Brain microvascular endothelial cell (primary cell): ENCODE data around the gene GASK1B.

ENCODE experiments used
- DNase-seq: peaks from one replicate; pipeline ENCODE4 v3.0.0-alpha.2; 2020
- H3K27ac ChIP-seq: fragments of 250-450 bp; sonication (Bioruptor Pico); 2 replicates; pipeline ENCODE4 v1.5.1; 2020; ENCODE audit warnings: mild to moderate bottlenecking, moderate library complexity
- H3K27me3 ChIP-seq: fragments of 250-450 bp; sonication (Bioruptor Pico); replicated peaks from 2 replicates; pipeline ENCODE4 v1.5.1; 2020; ENCODE audit warnings: mild to moderate bottlenecking
- H3K36me3 ChIP-seq: fragments of 250-450 bp; sonication (Bioruptor Pico); replicated peaks from 2 replicates; pipeline ENCODE4 v1.5.1; 2020; ENCODE audit warnings: mild to moderate bottlenecking
- H3K4me3 ChIP-seq: 2 replicates; pipeline ENCODE4 v1.5.1; 2011; ENCODE audit warnings: low read depth, mild to moderate bottlenecking, control low read depth, low read length, moderate library complexity
- CTCF ChIP-seq: IDR thresholded peaks from 2 replicates; pipeline ENCODE4 v1.5.1; 2011; ENCODE audit warnings: low read depth, mild to moderate bottlenecking, moderate library complexity, low read length, control low read depth, inconsistent platforms; ENCODE audit errors: missing control alignments
- in situ Hi-C: cut with HindIII; loops from 2 replicates; pipeline ENCODE4 v1.10.0; 2017; ENCODE audit warnings: low sequenced_read_pairs, low pct_ligation_motif_present

GASK1B gene

GRCh38 chr4:158202481-158202880 lies 29.7 kb upstream of the GASK1B start:
- Histone ChIP-seq H3K27ac (no peak overlapping the region), H3K4me3 (no peak overlapping the region), H3K36me3 (no peaks in the 10 kb centered on the region), H3K27me3 (no peaks in the 10 kb centered on the region)
- no peak for DNase-seq
- in situ Hi-C loops, result no loop called here
- no peak for TF ChIP-seq CTCF

- H3K36me3 ChIP-seq, result no peaks in the 10 kb centered on the region
- no peak overlapping the region for H3K4me3 ChIP-seq
- in situ Hi-C loops, result no loop called here
- no peak for TF ChIP-seq CTCF
- H3K27ac ChIP-seq, result no peak overlapping the region
- H3K27me3 ChIP-seq, result no peaks in the 10 kb centered on the region
- no peak for DNase-seq
These were observed 29.1 kb upstream of the GASK1B start for GRCh38 chr4:158201876-158202275.

- no peaks in the 10 kb centered on the region for H3K36me3 ChIP-seq
- H3K27me3 ChIP-seq, result no peaks in the 10 kb centered on the region
- no peak for TF ChIP-seq CTCF
- H3K4me3 ChIP-seq, result no peak overlapping the region
- in situ Hi-C loops, result no loop called here
- DNase-seq, result no peak
- no peak overlapping the region for H3K27ac ChIP-seq
These were observed 28.5 kb upstream of the GASK1B start for GRCh38 chr4:158201322-158201721.

GRCh38 chr4:158200214-158200613 lies 27.4 kb upstream of the GASK1B start:
- in situ Hi-C loops, result no loop called here

GRCh38 chr4:158197194-158197776 lies 24.5 kb upstream of the GASK1B start:
- Histone ChIP-seq H3K36me3 (no peaks in the 10 kb centered on the region), H3K27ac (no peak overlapping the region), H3K27me3 (no peaks in the 10 kb centered on the region), H3K4me3 (no peak overlapping the region)
- DNase-seq, result no peak
- TF ChIP-seq CTCF, result no peak
- in situ Hi-C loops, result no loop called here

More at GRCh38 chr4:158200214-158200613, 27.4 kb upstream of the GASK1B start:
- no peak for DNase-seq
- Histone ChIP-seq H3K27ac (no peak overlapping the region), H3K27me3 (no peaks in the 10 kb centered on the region), H3K36me3 (no peaks in the 10 kb centered on the region), H3K4me3 (no peak overlapping the region)
- TF ChIP-seq CTCF, result no peak

GRCh38 chr4:158195297-158195696 lies 22.5 kb upstream of the GASK1B start:
- Histone ChIP-seq H3K4me3 (no peak overlapping the region), H3K27ac (no peak overlapping the region), H3K27me3 (no peaks in the 10 kb centered on the region), H3K36me3 (no peaks in the 10 kb centered on the region)
- in situ Hi-C loops, result no loop called here
- no peak for DNase-seq
- TF ChIP-seq CTCF, result no peak
